ENCODE data around the gene OSBP2. TPM values are rescaled to one million over a fixed set of nuclear protein-coding genes. Genes with fewer than 3 reads are reported as not detected.

The OSBP2 gene
- total RNA-seq, 1 experiment from 2014 or later: 6.2 TPM

DNA sequence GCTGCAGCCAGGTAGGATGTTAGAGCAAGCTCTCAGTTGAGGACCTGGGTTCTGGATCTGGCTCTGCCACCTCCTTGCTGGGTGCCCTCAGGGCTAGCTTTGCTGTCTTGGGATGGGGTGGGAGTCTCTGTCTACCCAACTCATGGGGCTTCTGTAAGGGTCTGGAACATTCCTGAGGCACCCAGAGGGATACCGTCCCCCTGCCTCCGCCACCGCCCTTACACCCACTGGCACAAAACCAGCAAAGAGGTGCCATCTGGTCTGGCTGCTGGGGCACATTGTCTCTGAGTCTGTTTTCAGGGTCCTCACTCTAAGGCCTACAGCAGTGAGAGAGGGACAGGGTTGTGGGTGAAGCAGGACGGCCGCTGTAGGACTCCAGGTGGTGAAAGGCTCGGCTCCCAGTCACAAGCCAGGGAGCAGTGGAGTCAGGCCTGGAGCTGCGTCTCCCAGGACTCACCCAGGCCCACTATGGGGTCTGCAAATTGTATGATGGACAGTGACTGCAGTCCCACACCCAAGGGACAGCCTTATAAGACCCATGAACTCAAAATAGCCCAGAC, 189.0 kb downstream of the OSBP2 start:
- CTCF ChIA-PET: interaction anchor here (0.6 to 0.7 kb wide), 2 partner anchors 394 to 399 kb away, joined by 3 read pairs; no protein-coding TSS in a partner anchor
- H3K27me3 ChIP-seq (replicated peaks; ENCODE audit: control insufficient read depth, insufficient read depth, low read length): no peaks in the 10 kb centered on the region
- Mint-ChIP-seq H3K36me3 (ENCODE audit: insufficient read depth, unreplicated experiment) (peaks cover 6% of the 10 kb centered on the region), H3K27ac (ENCODE audit: unreplicated experiment) (no peak overlapping the region), H3K4me3 (ENCODE audit: unreplicated experiment) (no peak overlapping the region), H3K9me3 (ENCODE audit: unreplicated experiment) (no peaks in the 10 kb centered on the region), H3K27me3 (ENCODE audit: insufficient read depth, unreplicated experiment) (no peaks in the 10 kb centered on the region), H3K4me1 (ENCODE audit: low read depth, unreplicated experiment) (no peaks in the 10 kb centered on the region)
- DNase-seq: no peak
- H3K9me3 ChIP-seq: no peaks in the 10 kb centered on the region
- H3K36me3 ChIP-seq (ENCODE audit: control insufficient read depth, insufficient read depth, low read length): no peaks in the 10 kb centered on the region
- intact Hi-C loops (cut with micrococcal nuclease; ENCODE audit: unreplicated experiment): no loop called here
- peaks cover 16% of the 10 kb centered on the region for H3K4me1 ChIP-seq
- TF ChIP-seq, protein P1, sequence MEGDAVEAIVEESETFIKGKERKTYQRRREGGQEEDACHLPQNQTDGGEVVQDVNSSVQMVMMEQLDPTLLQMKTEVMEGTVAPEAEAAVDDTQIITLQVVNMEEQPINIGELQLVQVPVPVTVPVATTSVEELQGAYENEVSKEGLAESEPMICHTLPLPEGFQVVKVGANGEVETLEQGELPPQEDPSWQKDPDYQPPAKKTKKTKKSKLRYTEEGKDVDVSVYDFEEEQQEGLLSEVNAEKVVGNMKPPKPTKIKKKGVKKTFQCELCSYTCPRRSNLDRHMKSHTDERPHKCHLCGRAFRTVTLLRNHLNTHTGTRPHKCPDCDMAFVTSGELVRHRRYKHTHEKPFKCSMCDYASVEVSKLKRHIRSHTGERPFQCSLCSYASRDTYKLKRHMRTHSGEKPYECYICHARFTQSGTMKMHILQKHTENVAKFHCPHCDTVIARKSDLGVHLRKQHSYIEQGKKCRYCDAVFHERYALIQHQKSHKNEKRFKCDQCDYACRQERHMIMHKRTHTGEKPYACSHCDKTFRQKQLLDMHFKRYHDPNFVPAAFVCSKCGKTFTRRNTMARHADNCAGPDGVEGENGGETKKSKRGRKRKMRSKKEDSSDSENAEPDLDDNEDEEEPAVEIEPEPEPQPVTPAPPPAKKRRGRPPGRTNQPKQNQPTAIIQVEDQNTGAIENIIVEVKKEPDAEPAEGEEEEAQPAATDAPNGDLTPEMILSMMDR (IDR thresholded peaks at IDR 0.05; ENCODE audit: insufficient read depth in 1 of 2, low read depth in 1 of 2, low read length in 1 of 2, severe bottlenecking in 1 of 2, unreplicated experiment in 1 of 2): no peak
- BruUV-seq (replicated peaks): no TSS peak
- no peak overlapping the region for H3K4me3 ChIP-seq (ENCODE audit: low read depth, low read length)
- POLR2A ChIA-PET: no interaction called here

DNA sequence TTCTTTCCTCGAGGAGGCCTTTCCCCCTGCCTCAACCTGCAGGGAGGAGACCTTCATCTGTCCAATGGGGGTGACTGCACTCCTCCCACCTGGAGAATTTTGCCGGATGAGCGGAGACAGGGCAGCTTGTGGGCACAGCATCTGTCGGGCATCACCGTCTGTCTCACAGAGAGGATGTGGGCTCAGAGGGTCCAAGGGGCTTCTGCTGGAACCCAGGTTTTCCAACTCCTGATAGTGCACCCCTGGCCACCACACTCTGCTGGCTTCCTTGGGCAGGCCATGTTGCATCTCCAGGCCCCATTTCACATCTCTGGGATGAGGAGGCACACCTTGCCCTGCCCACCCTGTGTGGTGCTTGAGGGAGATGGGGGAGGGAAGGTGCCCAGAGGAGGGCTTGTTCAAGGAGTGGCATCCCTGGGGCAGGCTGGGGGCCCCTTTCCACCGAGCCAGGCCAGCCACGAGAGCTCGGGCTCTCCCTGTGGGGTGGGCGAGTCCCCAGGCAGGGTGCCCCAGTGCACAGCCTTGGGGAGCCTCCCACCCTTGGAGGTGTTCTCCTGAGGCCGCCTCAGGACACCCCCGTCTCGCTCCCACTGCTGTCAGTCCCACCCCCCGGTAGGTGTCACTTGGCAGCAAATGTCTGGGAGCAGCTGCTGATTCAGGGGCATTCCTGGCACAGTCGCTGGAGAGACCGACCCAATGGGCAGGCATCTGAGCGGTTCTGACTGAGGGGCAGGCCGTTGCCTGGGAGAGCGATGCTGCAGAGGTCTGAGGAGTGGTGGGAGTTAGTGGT, 189.7 kb downstream of the OSBP2 start:
- Histone ChIP-seq H3K27me3 (replicated peaks; ENCODE audit: control insufficient read depth, insufficient read depth, low read length) (no peaks in the 10 kb centered on the region), H3K9me3 (no peaks in the 10 kb centered on the region), H3K36me3 (ENCODE audit: control insufficient read depth, insufficient read depth, low read length) (no peaks in the 10 kb centered on the region), H3K4me1 (peaks cover 16% of the 10 kb centered on the region), H3K4me3 (ENCODE audit: low read depth, low read length) (no peak overlapping the region)
- H3K27ac Mint-ChIP-seq (ENCODE audit: unreplicated experiment): no peak overlapping the region
- no peaks in the 10 kb centered on the region for H3K27me3 Mint-ChIP-seq (ENCODE audit: insufficient read depth, unreplicated experiment)
- no TSS peak for BruUV-seq (replicated peaks)
- ChIA-PET CTCF (no interaction called here), POLR2A (no interaction called here)
- intact Hi-C loops (cut with micrococcal nuclease; ENCODE audit: unreplicated experiment): no loop called here
- no peaks in the 10 kb centered on the region for H3K9me3 Mint-ChIP-seq (ENCODE audit: unreplicated experiment)
- H3K4me1 Mint-ChIP-seq (ENCODE audit: low read depth, unreplicated experiment): no peaks in the 10 kb centered on the region
- DNase-seq: no peak
- H3K4me3 Mint-ChIP-seq (ENCODE audit: unreplicated experiment): no peak overlapping the region
- H3K36me3 Mint-ChIP-seq (ENCODE audit: insufficient read depth, unreplicated experiment): peaks cover 6% of the 10 kb centered on the region
- TF ChIP-seq, protein P1 (IDR thresholded peaks at IDR 0.05; ENCODE audit: insufficient read depth in 1 of 2, low read depth in 1 of 2, low read length in 1 of 2, severe bottlenecking in 1 of 2, unreplicated experiment in 1 of 2): no peak

DNA sequence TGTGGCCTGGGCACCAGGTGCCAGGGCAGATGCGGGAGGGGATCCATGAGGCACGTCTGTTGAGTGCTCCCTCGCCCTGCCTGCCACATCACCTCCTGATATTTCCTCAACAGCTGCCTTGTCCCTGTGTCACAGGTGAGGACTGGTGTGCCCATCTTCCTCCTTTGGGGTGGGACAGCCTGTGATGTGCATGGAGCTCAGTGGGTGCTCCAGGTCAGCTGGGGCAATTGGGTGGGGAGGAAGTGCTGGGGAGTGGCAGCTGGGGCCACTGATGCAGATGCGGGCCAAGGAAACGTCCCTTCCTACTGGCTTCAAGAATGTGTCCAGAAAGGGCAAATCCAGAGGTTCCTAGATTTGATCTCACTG, 190.3 kb downstream of the OSBP2 start:
- peaks cover 16% of the 10 kb centered on the region for H3K4me1 ChIP-seq
- ChIA-PET POLR2A (no interaction called here), CTCF (no interaction called here)
- Mint-ChIP-seq H3K9me3 (ENCODE audit: unreplicated experiment) (no peaks in the 10 kb centered on the region), H3K27me3 (ENCODE audit: insufficient read depth, unreplicated experiment) (no peaks in the 10 kb centered on the region), H3K36me3 (ENCODE audit: insufficient read depth, unreplicated experiment) (peaks cover 6% of the 10 kb centered on the region), H3K27ac (ENCODE audit: unreplicated experiment) (no peak overlapping the region), H3K4me1 (ENCODE audit: low read depth, unreplicated experiment) (no peaks in the 10 kb centered on the region), H3K4me3 (ENCODE audit: unreplicated experiment) (no peak overlapping the region)
- TF ChIP-seq, protein P1 (IDR thresholded peaks at IDR 0.05; ENCODE audit: insufficient read depth in 1 of 2, low read depth in 1 of 2, low read length in 1 of 2, severe bottlenecking in 1 of 2, unreplicated experiment in 1 of 2): no peak
- no peaks in the 10 kb centered on the region for H3K27me3 ChIP-seq (replicated peaks; ENCODE audit: control insufficient read depth, insufficient read depth, low read length)
- no peaks in the 10 kb centered on the region; the same call in 1 of the 2 replicates for H3K36me3 ChIP-seq (ENCODE audit: control insufficient read depth, insufficient read depth, low read length)
- DNase-seq: no peak
- no peaks in the 10 kb centered on the region for H3K9me3 ChIP-seq
- no peak overlapping the region for H3K4me3 ChIP-seq (ENCODE audit: low read depth, low read length)
- BruUV-seq (replicated peaks): no TSS peak
- intact Hi-C loops (cut with micrococcal nuclease; ENCODE audit: unreplicated experiment): no loop called here
